ENCODE measurements around the gene ADAM22.

The ADAM22 gene

GRCh38 chr7:87999261-87999660 is 65.2 kb downstream of the ADAM22 start:
- TF ChIP-seq CTCF (IDR thresholded peaks at IDR 0.05; ENCODE audit: control insufficient read depth, insufficient read depth, low read depth, low read length, missing control alignments), result no peak
- H3K4me3 ChIP-seq (ENCODE audit: control insufficient read depth, low read depth, low read length), result no peak overlapping the region
- DNase-seq (ENCODE audit: low read depth), result no peak

- no peak for TF ChIP-seq CTCF (IDR thresholded peaks at IDR 0.05; ENCODE audit: control insufficient read depth, insufficient read depth, low read depth, low read length, missing control alignments)
- no peak overlapping the region for H3K4me3 ChIP-seq (ENCODE audit: control insufficient read depth, low read depth, low read length)
- DNase-seq (ENCODE audit: low read depth), result no peak
These were observed 67.9 kb downstream of the ADAM22 start for GRCh38 chr7:88001744-88002530.

- no peak for DNase-seq (ENCODE audit: low read depth)
- no peak overlapping the region for H3K4me3 ChIP-seq (ENCODE audit: control insufficient read depth, low read depth, low read length)
- TF ChIP-seq CTCF (IDR thresholded peaks at IDR 0.05; ENCODE audit: control insufficient read depth, insufficient read depth, low read depth, low read length, missing control alignments), result no peak
These were observed 68.6 kb downstream of the ADAM22 start for GRCh38 chr7:88002617-88003016.

GRCh38 chr7:88003581-88003980 is 69.5 kb downstream of the ADAM22 start:
- DNase-seq (ENCODE audit: low read depth), result no peak
- no peak overlapping the region for H3K4me3 ChIP-seq (ENCODE audit: control insufficient read depth, low read depth, low read length)
- TF ChIP-seq CTCF (IDR thresholded peaks at IDR 0.05; ENCODE audit: control insufficient read depth, insufficient read depth, low read depth, low read length, missing control alignments), result no peak

GRCh38 chr7:88005191-88005590 is 71.1 kb downstream of the ADAM22 start:
- no peak for TF ChIP-seq CTCF (IDR thresholded peaks at IDR 0.05; ENCODE audit: control insufficient read depth, insufficient read depth, low read depth, low read length, missing control alignments)

GRCh38 chr7:88009651-88010050 is 75.6 kb downstream of the ADAM22 start:
- TF ChIP-seq CTCF (IDR thresholded peaks at IDR 0.05; ENCODE audit: control insufficient read depth, insufficient read depth, low read depth, low read length, missing control alignments), result no peak

More at GRCh38 chr7:88005191-88005590, 71.1 kb downstream of the ADAM22 start:
- no peak for DNase-seq (ENCODE audit: low read depth)
- H3K4me3 ChIP-seq (ENCODE audit: control insufficient read depth, low read depth, low read length), result no peak overlapping the region

More at GRCh38 chr7:88009651-88010050, 75.6 kb downstream of the ADAM22 start:
- DNase-seq (ENCODE audit: low read depth), result no peak
- no peak overlapping the region for H3K4me3 ChIP-seq (ENCODE audit: control insufficient read depth, low read depth, low read length)
